RPMI7951 (cell line): ENCODE data around the gene TSBP1. TPM values are rescaled to one million over a fixed set of nuclear protein-coding genes. Genes with fewer than 3 reads are reported as not detected.
"Not testable (repeated sequence)": the region's sequence is repeated elsewhere in the genome, so short reads cannot be mapped to it uniquely, and the experiment has no call there.

Source experiments
- DNase-seq: peaks from one replicate; pipeline ENCODE4 v3.0.0-alpha.2; 2012; ENCODE audit warnings: low read depth
- total RNA-seq: library from RNA; depleted of rRNA; stranded (reverse); fragments of >200 nt; shearing (Covaris generic); gene quantifications from 2 replicates; pipeline ENCODE4 v1.2.3, GENCODE V29; 2014

TSBP1 gene
- total RNA-seq, 1 experiment from 2014 or later, result not detected

- no peak for DNase-seq
Measured at GRCh38 chr6:32375739-32376529, 4.2 kb upstream of the TSBP1 start.

DNA sequence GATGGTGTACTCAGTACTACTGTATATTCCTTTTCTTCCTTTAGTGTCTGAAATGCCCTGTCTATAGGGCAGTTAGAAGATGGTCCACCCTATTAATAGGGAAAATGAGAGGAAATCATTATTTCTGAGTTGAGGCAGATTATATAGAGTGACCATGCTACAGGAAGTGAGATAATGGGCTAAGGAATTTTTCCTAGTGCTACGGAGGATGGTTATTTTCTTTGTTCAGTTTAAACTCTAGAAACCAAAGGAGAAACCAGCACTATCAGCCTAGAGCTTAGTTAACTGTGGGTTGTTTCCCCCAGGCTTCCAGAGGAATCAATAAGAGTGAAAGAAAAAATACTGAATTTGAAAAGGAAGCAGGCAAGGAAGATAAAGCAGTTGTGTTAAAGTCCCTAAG is 474 bp downstream of the TSBP1 start:
- no peak for DNase-seq

GRCh38 chr6:32370505-32370904 is 1.2 kb downstream of the TSBP1 start:
- DNase-seq, result no peak

DNA sequence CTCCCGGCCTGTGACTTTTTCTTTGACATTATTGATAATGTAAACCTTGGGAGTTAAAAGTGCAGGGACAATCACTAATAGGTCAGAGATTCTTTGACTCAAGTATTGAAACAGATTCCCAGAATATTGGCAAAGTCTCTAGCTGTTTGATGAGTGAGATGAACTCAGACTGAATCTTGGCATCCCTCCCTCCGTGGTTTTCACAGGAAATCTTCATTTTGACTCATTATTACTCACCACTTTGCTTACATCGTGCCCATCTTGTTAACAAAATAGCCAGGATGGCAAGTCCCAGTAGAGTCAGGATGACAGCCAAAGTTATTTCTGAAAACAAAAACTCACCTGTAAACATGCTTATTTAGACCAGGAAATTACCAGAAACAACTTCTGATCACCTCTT is 2.0 kb downstream of the TSBP1 start:
- peak; percentile 85 for DNase-seq

DNA sequence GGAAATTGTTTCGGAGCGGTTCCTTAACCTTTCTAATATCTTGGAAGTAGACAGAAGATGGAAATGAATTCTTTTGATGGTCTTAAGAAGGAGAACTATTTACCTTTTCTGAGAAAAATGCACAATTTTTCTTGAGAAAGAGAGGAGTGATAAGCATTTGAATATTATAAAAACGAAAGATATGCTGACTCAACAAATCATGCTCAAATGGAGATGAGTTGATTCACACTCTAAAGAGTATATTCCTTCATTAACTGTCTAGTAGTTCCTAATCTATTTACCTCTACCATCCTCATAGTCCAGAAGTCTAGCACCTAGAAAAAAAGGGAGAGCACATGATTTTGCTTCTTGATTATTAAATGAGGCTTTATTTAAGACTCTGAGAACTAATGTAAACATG is 4.1 kb downstream of the TSBP1 start:
- DNase-seq, result no peak

DNA sequence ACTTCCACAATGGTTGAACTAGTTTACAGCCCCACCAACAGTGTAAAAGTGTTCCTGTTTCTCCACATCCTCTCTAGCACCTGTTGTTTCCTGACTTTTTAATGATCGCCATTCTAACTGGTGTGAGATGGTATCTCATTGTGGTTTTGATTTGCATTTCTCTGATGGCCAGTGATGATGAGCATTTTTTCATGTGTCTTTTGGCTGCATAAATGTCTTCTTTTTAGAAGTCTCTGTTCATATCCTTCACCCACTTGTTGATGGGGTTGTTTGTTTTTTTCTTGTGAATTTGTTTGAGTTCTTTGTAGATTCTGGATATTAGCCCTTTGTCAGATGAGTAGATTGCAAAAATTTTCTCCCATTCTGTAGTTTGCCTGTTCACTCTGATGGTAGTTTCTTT is 12.5 kb downstream of the TSBP1 start:
- DNase-seq, result not testable (repeated sequence)

GRCh38 chr6:32358548-32358947 is 13.2 kb downstream of the TSBP1 start:
- DNase-seq, result not testable (repeated sequence)

DNA sequence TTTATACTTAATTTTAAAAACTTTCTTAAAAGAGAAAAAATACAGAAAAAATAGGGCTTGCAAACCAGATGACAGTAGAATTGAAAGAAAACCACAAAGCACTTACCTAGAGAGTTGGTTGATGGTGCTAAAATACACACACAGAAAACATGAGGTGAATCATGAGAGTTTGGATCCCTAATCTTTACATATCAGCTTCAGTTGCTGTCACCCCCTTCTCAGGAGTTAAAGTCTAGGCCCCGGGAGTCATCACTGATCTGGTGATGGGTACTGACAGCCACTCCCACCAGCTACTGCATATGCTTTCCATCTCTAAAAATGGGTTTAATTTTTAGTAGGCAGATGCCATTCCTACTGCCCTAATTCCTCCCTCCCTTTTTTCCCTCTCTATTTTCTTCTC is 16.7 kb downstream of the TSBP1 start:
- DNase-seq, result no peak

GRCh38 chr6:32353348-32353747 is 18.4 kb downstream of the TSBP1 start:
- DNase-seq, result no peak

DNA sequence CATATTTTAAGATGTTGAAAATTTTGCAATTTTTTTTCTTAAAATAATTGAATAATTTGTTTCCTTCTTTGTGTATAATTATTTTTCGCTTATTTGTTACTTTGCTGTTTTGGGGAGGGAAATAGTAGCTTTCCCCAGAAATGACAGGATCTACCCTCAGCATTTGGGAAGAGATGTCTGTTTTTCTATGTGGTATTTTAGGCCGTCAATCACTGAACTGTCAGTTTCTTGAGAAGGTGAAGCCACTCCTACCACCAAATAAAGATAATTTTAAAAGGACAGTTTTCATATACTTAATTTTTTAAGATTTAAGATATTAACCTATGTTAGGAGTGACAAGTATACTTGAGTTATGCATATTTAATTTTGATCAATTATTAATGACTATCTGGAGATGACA is 31.5 kb downstream of the TSBP1 start:
- DNase-seq, result no peak

GRCh38 chr6:32337186-32337805 is 34.4 kb downstream of the TSBP1 start:
- DNase-seq, result no peak

GRCh38 chr6:32332433-32332832 is 39.3 kb downstream of the TSBP1 start:
- DNase-seq, result no peak

DNA sequence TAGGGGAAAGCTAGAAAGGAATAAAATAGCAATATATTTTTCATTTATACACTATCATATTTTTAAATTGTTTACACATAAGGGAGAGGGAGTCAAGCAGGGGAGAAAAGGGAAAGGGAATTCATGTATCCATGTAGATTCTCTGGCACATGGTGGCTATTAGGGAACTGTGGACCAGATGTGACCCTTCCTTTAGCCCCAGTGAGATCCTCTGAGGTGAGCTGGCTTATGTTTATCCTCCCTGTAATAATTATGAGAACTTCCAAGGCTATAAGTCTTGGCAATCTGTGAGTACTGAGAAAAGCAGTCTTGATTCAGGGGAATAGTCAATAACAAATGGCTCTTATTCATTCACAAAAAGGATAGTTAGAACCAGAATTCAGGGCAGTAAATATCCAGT is 42.6 kb downstream of the TSBP1 start:
- DNase-seq, result no peak

DNA sequence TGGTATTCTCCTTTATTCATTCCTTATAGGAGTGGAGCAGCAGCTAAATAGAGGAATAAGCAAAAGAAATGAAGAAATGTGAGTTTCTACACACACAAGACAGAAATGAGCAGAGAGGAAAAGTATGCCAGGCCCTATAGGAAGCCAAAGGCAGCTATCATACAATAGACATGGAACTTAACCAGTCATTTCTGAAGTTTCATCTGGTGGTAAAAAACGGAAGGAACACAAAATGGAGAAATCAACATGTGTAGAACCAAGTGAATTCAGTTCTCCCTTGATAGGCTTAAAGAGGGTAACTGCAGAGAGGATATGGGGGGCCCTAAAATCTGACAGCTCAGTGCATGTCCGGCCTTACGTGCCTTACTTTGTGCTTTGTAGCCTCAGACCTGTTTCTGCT is 44.6 kb downstream of the TSBP1 start:
- no peak for DNase-seq

GRCh38 chr6:32318501-32318900 is 53.2 kb downstream of the TSBP1 start:
- no peak for DNase-seq

DNA sequence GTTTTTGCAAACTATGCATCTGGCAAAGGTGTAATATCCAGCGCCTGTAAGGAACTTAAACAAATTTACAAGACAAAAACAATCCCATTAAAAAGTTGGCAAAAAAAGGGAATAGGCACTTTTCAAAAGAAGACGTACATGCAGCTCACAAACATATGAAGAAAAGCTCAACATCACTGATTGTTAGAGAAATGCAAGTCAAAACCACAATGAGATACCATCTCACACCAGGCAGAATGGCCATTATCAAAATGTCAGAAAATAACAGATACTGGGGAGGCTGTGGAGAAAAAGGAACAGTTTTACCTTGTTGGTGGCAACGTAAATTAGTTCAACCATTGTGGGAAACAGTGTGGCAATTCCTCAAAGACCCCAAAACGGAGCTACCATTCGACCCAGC is 54.2 kb downstream of the TSBP1 start:
- no peak for DNase-seq

DNA sequence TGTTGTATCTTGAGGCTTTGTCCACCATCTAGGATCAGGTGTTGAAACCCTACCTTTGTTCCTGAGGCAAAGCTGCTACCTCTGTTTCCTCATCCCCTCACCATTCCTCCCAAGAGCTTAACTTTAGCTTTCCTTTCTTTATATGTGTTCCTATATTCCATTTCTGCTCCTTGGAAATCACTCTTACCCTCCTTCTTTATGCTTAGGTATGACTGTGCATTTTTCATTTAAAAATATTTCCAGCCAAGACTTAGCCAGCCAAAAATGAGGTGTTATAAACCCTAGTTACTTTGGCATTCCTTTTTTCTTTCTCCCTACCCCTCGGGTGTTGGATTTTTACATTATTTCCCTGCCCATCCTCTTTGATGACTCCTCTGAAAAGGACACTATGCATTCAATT is 57.7 kb downstream of the TSBP1 start:
- DNase-seq, result no peak

- DNase-seq, result no peak
Measured at GRCh38 chr6:32298632-32299336, 72.9 kb downstream of the TSBP1 start.

GRCh38 chr6:32294980-32295379 is 76.7 kb downstream of the TSBP1 start:
- DNase-seq, result not testable (repeated sequence)

DNA sequence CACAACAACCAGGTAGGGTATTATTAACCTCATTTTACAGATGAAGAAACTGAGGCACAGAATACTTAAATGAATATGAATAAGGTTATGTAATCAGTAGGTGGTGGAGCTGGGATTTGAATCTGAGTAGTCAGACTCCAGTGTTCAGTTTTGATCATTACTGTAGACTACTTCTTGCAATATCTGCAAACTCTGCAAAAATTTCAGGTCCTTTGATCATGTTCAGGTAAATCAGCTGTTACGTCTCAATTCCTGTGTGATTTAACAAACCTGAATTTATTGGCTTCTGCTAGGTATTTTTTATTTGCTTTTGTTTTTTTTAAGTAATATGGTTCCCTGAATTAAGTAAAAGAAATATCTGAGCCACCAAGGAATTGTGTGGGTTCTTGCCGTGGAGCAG is 77.1 kb downstream of the TSBP1 start:
- no peak for DNase-seq

DNA sequence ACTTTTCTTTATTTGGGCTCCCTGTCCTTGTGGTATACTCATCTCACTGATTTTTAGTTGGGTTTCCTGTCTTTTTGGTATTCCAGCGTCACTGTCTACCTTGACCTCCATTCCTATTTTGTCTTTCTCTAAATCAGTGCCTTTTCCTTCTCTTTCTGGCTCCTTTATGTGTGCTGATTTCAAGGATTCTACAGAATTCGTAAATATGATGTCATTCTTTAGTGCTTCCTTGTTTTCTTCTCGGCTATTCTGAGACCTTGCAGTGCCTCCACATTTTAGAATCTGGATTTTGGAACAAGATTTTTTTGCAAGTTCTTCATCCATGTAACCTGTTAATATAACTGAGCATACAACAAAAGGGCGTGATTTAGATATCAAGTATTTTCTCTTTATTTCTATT is 78.0 kb downstream of the TSBP1 start:
- DNase-seq, result no peak

GRCh38 chr6:32291543-32291942 is 80.2 kb downstream of the TSBP1 start:
- DNase-seq, result no peak

- no peak for DNase-seq
Measured at GRCh38 chr6:32290886-32291450, 80.7 kb downstream of the TSBP1 start.
